Mucosa of gallbladder (tissue), 1 donor: ENCODE results near the gene SUPT4H1. TPM values are rescaled to one million over a fixed set of nuclear protein-coding genes. Genes with fewer than 3 reads are reported as not detected.

Experiments used
- DNase-seq: peaks from one replicate; pipeline ENCODE4 v3.0.0-alpha.2; 2020; ENCODE audit warnings: low spot score
- total RNA-seq: library from RNA; stranded (reverse); gene quantifications from one replicate; pipeline ENCODE4 v1.2.1, GENCODE V29; 2021
- donor health status: DM: no; HTN: no; CAD: no.

The SUPT4H1 gene
- total RNA-seq, 1 donor from 2014 or later, result 72.4 TPM

GRCh38 chr17:58380207-58381123 is 28.5 kb upstream of the SUPT4H1 start:
- DNase-seq, result no peak

- DNase-seq, result no peak
These were observed 27.5 kb upstream of the SUPT4H1 start for GRCh38 chr17:58379511-58379824.

- DNase-seq, result no peak
These were observed 26.9 kb upstream of the SUPT4H1 start for GRCh38 chr17:58378733-58379510.

GRCh38 chr17:58377661-58378060 is 25.7 kb upstream of the SUPT4H1 start:
- DNase-seq, result no peak

GRCh38 chr17:58377093-58377601 is 25.1 kb upstream of the SUPT4H1 start:
- DNase-seq, result peak; percentile 61

- no peak for DNase-seq
These were observed 24.5 kb upstream of the SUPT4H1 start for GRCh38 chr17:58376472-58377000.

- DNase-seq, result no peak
These were observed 23.8 kb upstream of the SUPT4H1 start for GRCh38 chr17:58375811-58376210.

- DNase-seq, result no peak
These were observed 23.3 kb upstream of the SUPT4H1 start for GRCh38 chr17:58375256-58375655.

GRCh38 chr17:58373923-58374322 is 21.9 kb upstream of the SUPT4H1 start:
- DNase-seq, result no peak

- DNase-seq, result no peak
These were observed 21.0 kb upstream of the SUPT4H1 start for GRCh38 chr17:58373003-58373402.

- no peak for DNase-seq
These were observed 19.4 kb upstream of the SUPT4H1 start for GRCh38 chr17:58371300-58371950.

GRCh38 chr17:58370716-58371115 is 18.7 kb upstream of the SUPT4H1 start:
- DNase-seq, result no peak

- DNase-seq, result no peak
These were observed 18.3 kb upstream of the SUPT4H1 start for GRCh38 chr17:58370309-58370708.

- no peak for DNase-seq
These were observed 17.4 kb upstream of the SUPT4H1 start for GRCh38 chr17:58369214-58370031.

- no peak for DNase-seq
These were observed 16.8 kb upstream of the SUPT4H1 start for GRCh38 chr17:58368860-58369213.

- DNase-seq, result no peak
These were observed 15.5 kb upstream of the SUPT4H1 start for GRCh38 chr17:58367461-58367860.

GRCh38 chr17:58365980-58366595 is 14.1 kb upstream of the SUPT4H1 start:
- no peak for DNase-seq

GRCh38 chr17:58365185-58365979 is 13.4 kb upstream of the SUPT4H1 start:
- no peak for DNase-seq

GRCh38 chr17:58364270-58364942 is 12.4 kb upstream of the SUPT4H1 start:
- peak; percentile 48 for DNase-seq
